BJ (cell line): ENCODE results near the gene SLC37A3. TPM values are rescaled to one million over a fixed set of nuclear protein-coding genes. Genes with fewer than 3 reads are reported as not detected.
A peak's percentile ranks its signal among the peaks of the same experiment; 100 is the strongest.
"Not testable (repeated sequence)": the region's sequence is repeated elsewhere in the genome, so short reads cannot be mapped to it uniquely, and the experiment has no call there.

ENCODE experiments used
- CTCF ChIA-PET: fragments of 350-600 bp; formaldehyde crosslinking; extraction: SDS; loops from one replicate; lab custom pipeline; 2021; ENCODE audit warnings: antibody characterized with exemption, inconsistent platforms; lab: Yijun Ruan, JAX
- POLR2A ChIA-PET: fragments of 300-600 bp; sonication (Branson Sonifier 250); formaldehyde crosslinking; extraction: SDS; loops from one replicate; lab custom pipeline; 2021; ENCODE audit warnings: antibody characterized with exemption; lab: Charles Lee
- DNase-seq: peaks from one replicate; pipeline ENCODE4 v3.0.0-alpha.2; 2011; ENCODE audit warnings: low read depth
- H3K27me3 ChIP-seq: 2 replicates; pipeline ENCODE4 v1.6.0; 2011; ENCODE audit warnings: low read length; ENCODE audit not compliant: control insufficient read depth, insufficient read depth
- H3K36me3 ChIP-seq: 2 replicates; pipeline ENCODE4 v1.5.1; 2011; ENCODE audit warnings: low read length; ENCODE audit not compliant: control insufficient read depth, insufficient read depth
- H3K4me3 ChIP-seq: 2 replicates; pipeline ENCODE4 v1.5.1; 2011; ENCODE audit warnings: low read depth, mild to moderate bottlenecking, control low read depth, low read length
- polyA plus RNA-seq: library from polyadenylated mRNA; depleted of rRNA; stranded (reverse); fragments of >200 nt; gene quantifications from 2 replicates; pipeline ENCODE4 v1.2.3, GENCODE V29; 2011
- TF ChIP-seq, protein P1 (sequence below): IDR thresholded peaks from 2 replicates; pipeline ENCODE4 v1.5.1; 2011; ENCODE audit warnings: low read depth, mild to moderate bottlenecking, control low read depth, inconsistent platforms, low read length, moderate library complexity; ENCODE audit not compliant: insufficient read depth

The SLC37A3 gene
- polyA plus RNA-seq, 1 experiment, result 35.2 TPM

DNA sequence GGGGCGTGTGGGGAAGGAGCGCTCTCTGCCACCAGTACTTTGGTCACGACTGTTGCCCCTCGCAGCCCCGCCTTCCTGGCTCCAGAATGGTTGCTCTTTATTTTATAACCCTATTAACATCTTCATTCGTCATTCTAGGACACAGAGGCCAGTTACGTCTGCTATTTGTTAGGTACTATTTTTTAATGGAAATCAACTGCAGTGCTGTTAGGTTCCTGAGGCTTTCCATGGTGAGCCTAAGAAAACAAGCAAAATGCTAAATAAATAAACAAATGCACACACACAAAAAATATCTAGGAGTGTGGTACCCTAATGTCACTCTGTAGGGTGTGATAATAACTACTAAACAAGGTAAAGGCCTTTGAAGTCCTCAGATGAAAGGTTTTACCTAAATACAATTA is 71.1 kb downstream of the SLC37A3 start:
- ChIA-PET POLR2A (no interaction called here), CTCF (interaction anchor here (0.6 to 3.2 kb wide), 8 partner anchors 11 to 975 kb away, joined by 3 to 10 read pairs (median 4); partner anchors contain the start of gene KDM7A)
- no peak overlapping the region for H3K4me3 ChIP-seq
- no peaks in the 10 kb centered on the region for H3K36me3 ChIP-seq
- TF ChIP-seq, protein P1, sequence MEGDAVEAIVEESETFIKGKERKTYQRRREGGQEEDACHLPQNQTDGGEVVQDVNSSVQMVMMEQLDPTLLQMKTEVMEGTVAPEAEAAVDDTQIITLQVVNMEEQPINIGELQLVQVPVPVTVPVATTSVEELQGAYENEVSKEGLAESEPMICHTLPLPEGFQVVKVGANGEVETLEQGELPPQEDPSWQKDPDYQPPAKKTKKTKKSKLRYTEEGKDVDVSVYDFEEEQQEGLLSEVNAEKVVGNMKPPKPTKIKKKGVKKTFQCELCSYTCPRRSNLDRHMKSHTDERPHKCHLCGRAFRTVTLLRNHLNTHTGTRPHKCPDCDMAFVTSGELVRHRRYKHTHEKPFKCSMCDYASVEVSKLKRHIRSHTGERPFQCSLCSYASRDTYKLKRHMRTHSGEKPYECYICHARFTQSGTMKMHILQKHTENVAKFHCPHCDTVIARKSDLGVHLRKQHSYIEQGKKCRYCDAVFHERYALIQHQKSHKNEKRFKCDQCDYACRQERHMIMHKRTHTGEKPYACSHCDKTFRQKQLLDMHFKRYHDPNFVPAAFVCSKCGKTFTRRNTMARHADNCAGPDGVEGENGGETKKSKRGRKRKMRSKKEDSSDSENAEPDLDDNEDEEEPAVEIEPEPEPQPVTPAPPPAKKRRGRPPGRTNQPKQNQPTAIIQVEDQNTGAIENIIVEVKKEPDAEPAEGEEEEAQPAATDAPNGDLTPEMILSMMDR, result no peak
- no peaks in the 10 kb centered on the region for H3K27me3 ChIP-seq
- DNase-seq, result no peak

DNA sequence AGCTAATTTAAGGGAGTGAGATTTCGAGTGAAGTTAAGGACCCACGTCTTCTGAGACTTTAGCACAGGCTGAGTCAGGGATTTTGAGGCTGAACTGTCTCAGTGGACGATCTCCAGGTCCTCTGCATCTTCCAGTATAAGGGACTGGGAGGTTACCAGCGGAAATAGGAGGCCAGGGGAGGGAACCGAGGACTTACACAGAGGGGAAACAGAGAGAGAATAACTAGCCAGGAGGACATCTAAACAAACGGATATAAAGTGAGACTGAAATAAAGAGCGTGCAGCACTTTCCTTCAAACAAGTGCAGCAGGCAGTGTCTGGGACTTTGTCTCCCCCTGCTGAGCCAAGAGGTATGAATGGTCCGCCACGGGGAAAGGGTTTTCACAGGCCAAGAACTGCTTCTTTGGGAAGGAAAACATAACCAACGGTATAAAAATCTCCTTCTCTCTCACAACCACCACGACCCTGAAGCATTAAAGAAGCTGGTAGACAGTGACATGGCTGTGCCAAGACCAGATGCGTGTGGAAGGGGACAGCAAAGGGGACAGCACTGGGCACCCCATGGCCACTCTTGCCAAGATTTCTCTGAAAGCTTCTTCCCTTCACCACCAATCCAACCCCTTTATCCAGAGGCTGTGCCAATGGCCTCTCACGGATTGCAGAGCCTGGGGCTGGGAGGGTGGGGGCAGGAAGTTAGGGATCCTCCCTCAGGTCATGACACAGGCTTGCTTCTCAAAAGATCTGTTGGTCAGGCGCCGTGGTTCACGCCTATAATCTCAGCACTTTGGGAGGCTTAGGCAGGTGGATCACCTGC is 72.0 kb downstream of the SLC37A3 start:
- Histone ChIP-seq H3K27me3 (no peaks in the 10 kb centered on the region), H3K4me3 (no peak overlapping the region), H3K36me3 (no peaks in the 10 kb centered on the region)
- ChIA-PET CTCF (interaction anchor here (0.6 to 3.2 kb wide), 14 partner anchors 10 to 707 kb away, joined by 3 to 12 read pairs (median 3); partner anchors contain the start of gene KDM7A), POLR2A (interaction anchor here (0.5 kb wide), 1 partner anchor 23 kb away, joined by 3 read pairs; no protein-coding TSS in a partner anchor)
- TF ChIP-seq, protein P1, result peak; percentile 82
- DNase-seq, result no peak

DNA sequence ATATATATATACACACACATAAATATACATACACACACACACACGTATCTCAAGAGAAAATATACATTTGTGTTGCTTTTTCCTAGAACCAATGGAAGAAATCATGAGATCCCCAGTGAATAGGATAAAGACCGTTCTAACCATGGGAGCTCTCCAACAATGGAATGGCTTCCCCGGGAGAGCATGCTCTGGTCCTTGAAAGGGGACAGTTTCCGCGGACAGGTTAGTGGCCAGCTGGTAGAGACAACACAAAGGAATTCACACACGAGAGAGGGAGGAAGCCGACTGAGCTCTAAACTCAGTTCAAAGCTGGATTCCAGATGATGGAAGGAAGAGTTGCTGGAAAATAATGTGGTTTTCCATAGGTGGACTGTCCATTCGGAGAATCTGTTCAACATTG is 72.7 kb downstream of the SLC37A3 start:
- TF ChIP-seq, protein P1, result no peak
- Histone ChIP-seq H3K27me3 (no peaks in the 10 kb centered on the region), H3K4me3 (no peak overlapping the region), H3K36me3 (no peaks in the 10 kb centered on the region)
- ChIA-PET POLR2A (no interaction called here), CTCF (interaction anchor here (0.5 to 3.2 kb wide), 10 partner anchors 10 to 707 kb away, joined by 3 to 12 read pairs (median 4); partner anchors contain the start of gene KDM7A)
- DNase-seq, result no peak

DNA sequence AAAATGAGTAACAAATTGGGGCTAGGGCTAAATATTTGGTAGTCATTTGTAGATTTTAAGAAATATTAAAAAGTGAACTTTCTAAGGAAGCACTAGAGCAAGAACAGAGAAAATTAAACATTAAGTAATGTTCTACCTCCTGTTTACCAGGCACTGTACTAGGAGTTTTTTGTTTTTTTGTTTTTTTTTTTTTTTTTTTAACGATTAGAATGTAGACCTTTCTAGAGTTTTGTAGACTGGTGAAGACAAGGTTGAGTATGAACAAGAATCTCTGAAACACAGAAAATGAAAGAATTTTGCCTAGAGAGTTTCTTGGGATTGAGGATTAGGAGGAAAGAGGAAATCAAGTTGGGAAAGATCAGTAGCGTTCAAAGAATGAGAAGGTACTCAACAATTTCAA is 73.6 kb downstream of the SLC37A3 start:
- DNase-seq, result no peak
- ChIA-PET CTCF (interaction anchor here (1.0 to 3.2 kb wide), 5 partner anchors 9 to 706 kb away, joined by 3 to 12 read pairs (median 5); partner anchors contain the start of gene KDM7A), POLR2A (no interaction called here)
- Histone ChIP-seq H3K27me3 (no peaks in the 10 kb centered on the region), H3K4me3 (no peak overlapping the region), H3K36me3 (no peaks in the 10 kb centered on the region)
- TF ChIP-seq, protein P1, result no peak

DNA sequence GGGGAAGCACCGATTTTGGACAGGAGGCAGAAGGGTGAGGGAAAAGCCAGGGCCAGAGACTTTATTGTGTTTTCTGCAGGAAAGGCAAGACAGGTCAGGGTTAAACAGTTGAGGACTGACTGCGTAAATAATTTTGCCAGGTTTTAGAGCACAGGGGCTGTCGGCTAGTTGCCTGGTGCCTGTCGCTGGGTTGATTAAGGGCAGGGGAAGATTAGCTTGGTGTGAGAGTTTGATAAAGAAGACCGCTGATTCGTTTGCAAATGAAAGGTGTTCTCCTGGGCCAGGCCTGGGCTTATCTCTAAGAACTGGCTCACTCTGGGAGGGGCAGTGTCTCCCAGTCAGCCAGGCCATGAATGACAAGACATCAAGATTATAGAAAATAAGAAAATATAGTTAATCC is 75.6 kb downstream of the SLC37A3 start:
- no peaks in the 10 kb centered on the region for H3K27me3 ChIP-seq
- no peak for DNase-seq
- CTCF ChIA-PET, result no interaction called here
- no peaks in the 10 kb centered on the region for H3K36me3 ChIP-seq
- TF ChIP-seq, protein P1, result no peak
- no peak overlapping the region for H3K4me3 ChIP-seq
- POLR2A ChIA-PET, result no interaction called here

DNA sequence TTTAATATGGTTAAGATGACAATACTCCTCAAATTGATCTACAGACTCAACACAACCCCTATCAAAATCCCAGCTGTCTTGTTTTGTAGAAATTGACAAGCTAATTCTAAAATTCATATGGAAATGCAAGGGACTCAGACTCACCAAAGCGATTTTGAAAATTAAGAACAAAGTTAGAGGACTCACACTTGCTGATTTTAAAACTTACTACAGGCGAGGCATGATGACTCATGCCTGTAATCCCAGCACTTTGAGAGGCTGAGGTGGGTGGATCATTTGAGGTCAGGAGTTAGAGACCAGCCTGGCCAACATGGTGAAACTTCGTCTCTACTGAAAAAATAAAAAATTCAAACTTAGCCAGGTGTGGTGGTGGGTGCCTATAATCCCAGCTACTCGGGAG is 78.3 kb downstream of the SLC37A3 start:
- H3K27me3 ChIP-seq, H3K36me3 ChIP-seq, POLR2A ChIA-PET, DNase-seq, H3K4me3 ChIP-seq: not testable (repeated sequence)
- CTCF ChIA-PET, result interaction anchor here (1.0 kb wide), 1 partner anchor 154 kb away, joined by 3 read pairs; no protein-coding TSS in a partner anchor
